IMR-90 (cell line): ENCODE results near the gene ALKBH3.
A peak's percentile ranks its signal among the peaks of the same experiment; 100 is the strongest.

Experiments used
- CHD1 ChIP-seq: IDR thresholded peaks from 2 replicates; pipeline ENCODE4 v1.6.1; 2012; ENCODE audit warnings: low read depth, low read length, improper control_type of control experiment
- FOS ChIP-seq: fragments of 150-350 bp; IDR thresholded peaks from 2 replicates; pipeline ENCODE4 v1.6.1; 2016; ENCODE audit warnings: low read depth, low read length
- MAFK ChIP-seq: IDR thresholded peaks from 2 replicates; pipeline ENCODE4 v1.6.1; 2012; ENCODE audit warnings: low read depth, low read length, improper control_type of control experiment
- MXI1 ChIP-seq: IDR thresholded peaks from 2 replicates; pipeline ENCODE4 v1.6.1; 2012; ENCODE audit warnings: low read depth, mild to moderate bottlenecking, low read length, moderate library complexity, borderline replicate concordance
- NFE2L2 ChIP-seq: fragments of 150-350 bp; IDR thresholded peaks from 2 replicates; pipeline ENCODE4 v1.6.1; 2016; ENCODE audit warnings: low read depth, mild to moderate bottlenecking, low read length
- POLR2A ChIP-seq: IDR thresholded peaks from 2 replicates; pipeline ENCODE4 v1.6.1; 2012; ENCODE audit warnings: mild to moderate bottlenecking, low read depth, low read length
- RCOR1 ChIP-seq: IDR thresholded peaks from 2 replicates; pipeline ENCODE4 v1.6.1; 2012; ENCODE audit warnings: mild to moderate bottlenecking, low read length, improper control_type of control experiment; ENCODE audit not compliant: insufficient replicate concordance
- RFX5 ChIP-seq: IDR thresholded peaks from 2 replicates; pipeline ENCODE4 v1.8.0; 2012; ENCODE audit warnings: low read depth, mild to moderate bottlenecking, low read length, moderate library complexity
- TF ChIP-seq, protein P1 (sequence below): conservative IDR thresholded peaks from 2 replicates; pipeline ENCODE4 v1.5.1; 2012; ENCODE audit warnings: mild to moderate bottlenecking, low read depth, low read length, improper control_type of control experiment

GRCh38 chr11:43947003-43947500 is 66.4 kb downstream of the ALKBH3 start:
- no peak for TF ChIP-seq NFE2L2
- TF ChIP-seq, protein P1, sequence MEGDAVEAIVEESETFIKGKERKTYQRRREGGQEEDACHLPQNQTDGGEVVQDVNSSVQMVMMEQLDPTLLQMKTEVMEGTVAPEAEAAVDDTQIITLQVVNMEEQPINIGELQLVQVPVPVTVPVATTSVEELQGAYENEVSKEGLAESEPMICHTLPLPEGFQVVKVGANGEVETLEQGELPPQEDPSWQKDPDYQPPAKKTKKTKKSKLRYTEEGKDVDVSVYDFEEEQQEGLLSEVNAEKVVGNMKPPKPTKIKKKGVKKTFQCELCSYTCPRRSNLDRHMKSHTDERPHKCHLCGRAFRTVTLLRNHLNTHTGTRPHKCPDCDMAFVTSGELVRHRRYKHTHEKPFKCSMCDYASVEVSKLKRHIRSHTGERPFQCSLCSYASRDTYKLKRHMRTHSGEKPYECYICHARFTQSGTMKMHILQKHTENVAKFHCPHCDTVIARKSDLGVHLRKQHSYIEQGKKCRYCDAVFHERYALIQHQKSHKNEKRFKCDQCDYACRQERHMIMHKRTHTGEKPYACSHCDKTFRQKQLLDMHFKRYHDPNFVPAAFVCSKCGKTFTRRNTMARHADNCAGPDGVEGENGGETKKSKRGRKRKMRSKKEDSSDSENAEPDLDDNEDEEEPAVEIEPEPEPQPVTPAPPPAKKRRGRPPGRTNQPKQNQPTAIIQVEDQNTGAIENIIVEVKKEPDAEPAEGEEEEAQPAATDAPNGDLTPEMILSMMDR: peak; percentile 48
- no peak for TF ChIP-seq RFX5
- no peak for TF ChIP-seq FOS
- no peak for TF ChIP-seq MAFK
- no peak for TF ChIP-seq MXI1
- no peak for TF ChIP-seq CHD1
- TF ChIP-seq POLR2A: no peak
- TF ChIP-seq RCOR1: no peak
